Keratinocyte (primary cell): ENCODE results near the gene NKX1-2. TPM values are rescaled to one million over a fixed set of nuclear protein-coding genes. Genes with fewer than 3 reads are reported as not detected.

ENCODE experiments used
- DNase-seq: peaks from one replicate; pipeline ENCODE4 v3.0.0-alpha.2; 2011; ENCODE audit warnings: low read depth, missing footprints, low spot score
- FAIRE-seq: peaks from 2 replicates; lab custom pipeline; 2011; peaks lifted over from hg19 to GRCh38; lab: Jason Lieb, UNC
- H2AFZ ChIP-seq: 2 replicates; pipeline ENCODE4 v1.6.0; 2012; ENCODE audit warnings: low read length, control low read depth, inconsistent platforms; ENCODE audit not compliant: control insufficient read depth
- H3K27ac ChIP-seq: 2 replicates; pipeline ENCODE4 v1.5.1; 2011; ENCODE audit warnings: low read length; ENCODE audit not compliant: control insufficient read depth, insufficient read depth
- H3K27me3 ChIP-seq: 3 replicates; pipeline ENCODE4 v1.6.0; 2011; ENCODE audit warnings: low read length; ENCODE audit not compliant: control insufficient read depth, insufficient read depth; ENCODE audit errors: extremely low read depth
- H3K36me3 ChIP-seq, 2 experiments: 2 replicates in 1 of 2; 3 replicates in 1 of 2; pipeline ENCODE4 v1.5.1; 2011; ENCODE audit warnings: low read length in 2 of 2, mild to moderate bottlenecking in 1 of 2; ENCODE audit not compliant: control insufficient read depth in 2 of 2, insufficient read depth in 2 of 2; ENCODE audit errors: extremely low read depth in 1 of 2
- H3K4me1 ChIP-seq: 3 replicates; pipeline ENCODE4 v1.5.1; 2011; ENCODE audit warnings: low read length; ENCODE audit not compliant: control insufficient read depth, insufficient read depth; ENCODE audit errors: extremely low read depth
- H3K4me2 ChIP-seq: 3 replicates; pipeline ENCODE4 v1.6.0; 2011; ENCODE audit warnings: low read depth, low read length; ENCODE audit not compliant: control insufficient read depth, insufficient read depth; ENCODE audit errors: extremely low read depth
- H3K4me3 ChIP-seq, 3 experiments: fragments of 200-600 bp in 1 of 3; sonication (generic) in 1 of 3; 2 replicates in 2 of 3; 3 replicates in 1 of 3; pipeline ENCODE4 v1.5.1; 2011 to 2016; ENCODE audit warnings: low read length in 3 of 3, mild to moderate bottlenecking in 3 of 3, control low read depth in 2 of 3, inconsistent platforms in 1 of 3, low read depth in 1 of 3, mixed read lengths in 1 of 3, mixed run types in 1 of 3, moderate library complexity in 1 of 3; ENCODE audit not compliant: control insufficient read depth in 2 of 3, insufficient read depth in 2 of 3; ENCODE audit errors: extremely low read depth in 1 of 3
- H3K79me2 ChIP-seq: 2 replicates; pipeline ENCODE4 v1.6.0; 2012; ENCODE audit warnings: low read length; ENCODE audit not compliant: control insufficient read depth, insufficient read depth
- H3K9ac ChIP-seq: 3 replicates; pipeline ENCODE4 v1.6.0; 2011; ENCODE audit warnings: low read length; ENCODE audit not compliant: control insufficient read depth, insufficient read depth; ENCODE audit errors: extremely low read depth
- H3K9me1 ChIP-seq: 3 replicates; pipeline ENCODE4 v1.6.0; 2011; ENCODE audit warnings: low read length; ENCODE audit not compliant: control insufficient read depth, insufficient read depth; ENCODE audit errors: extremely low read depth
- H3K9me3 ChIP-seq: 2 replicates; pipeline ENCODE4 v1.5.1; 2012; ENCODE audit warnings: low read depth, low read length; ENCODE audit not compliant: control insufficient read depth
- H4K20me1 ChIP-seq: 3 replicates; pipeline ENCODE4 v1.6.0; 2011; ENCODE audit warnings: low read length; ENCODE audit not compliant: control insufficient read depth, insufficient read depth; ENCODE audit errors: extremely low read depth
- EZH2 ChIP-seq: IDR thresholded peaks from one replicate; pipeline ENCODE4 v1.6.1; 2012; ENCODE audit warnings: inconsistent platforms, mild to moderate bottlenecking, low read length, moderate library complexity
- dilution Hi-C: fragments of 300-500 bp; cut with MboI; formaldehyde crosslinking; loops from one replicate; pipeline ENCODE4 v1.7.0; 2020; ENCODE audit warnings: low sequenced_read_pairs; ENCODE audit not compliant: extremely low pct_ligation_motif_present
- polyA plus RNA-seq, 5 experiments: library from polyadenylated mRNA; depleted of rRNA in 3 of 5; stranded (reverse) in 3 of 5; stranded (forward) in 1 of 5; unstranded in 1 of 5; fragments of >200 nt; gene quantifications; 1 replicate in 1 of 5; 2 replicates in 3 of 5; 3 replicates in 1 of 5; pipeline versions ENCODE4 v1.2.1 to v1.2.3, GENCODE V29; 2011 to 2012; ENCODE audit warnings: missing spikeins in 2 of 5, low read depth in 1 of 5, low replicate concordance in 1 of 5
- TF ChIP-seq, protein P1 (sequence below), 3 experiments: IDR thresholded peaks in 1 of 3; conservative IDR thresholded peaks in 1 of 3; optimal IDR thresholded peaks in 1 of 3; 2 replicates in 2 of 3; 3 replicates in 1 of 3; pipeline versions ENCODE3 to v1.5.1; 2011; ENCODE audit warnings: low read length in 3 of 3, mild to moderate bottlenecking in 3 of 3, moderate library complexity in 2 of 3, control low read depth in 1 of 3, inconsistent platforms in 1 of 3; ENCODE audit not compliant: insufficient read depth in 2 of 3; ENCODE audit errors: extremely low read depth in 1 of 3

Gene NKX1-2
- polyA plus RNA-seq, 1 donor (not counting 4 experiments of a cell fraction or from before 2014, with no cell fraction given) = 1.9 TPM

DNA sequence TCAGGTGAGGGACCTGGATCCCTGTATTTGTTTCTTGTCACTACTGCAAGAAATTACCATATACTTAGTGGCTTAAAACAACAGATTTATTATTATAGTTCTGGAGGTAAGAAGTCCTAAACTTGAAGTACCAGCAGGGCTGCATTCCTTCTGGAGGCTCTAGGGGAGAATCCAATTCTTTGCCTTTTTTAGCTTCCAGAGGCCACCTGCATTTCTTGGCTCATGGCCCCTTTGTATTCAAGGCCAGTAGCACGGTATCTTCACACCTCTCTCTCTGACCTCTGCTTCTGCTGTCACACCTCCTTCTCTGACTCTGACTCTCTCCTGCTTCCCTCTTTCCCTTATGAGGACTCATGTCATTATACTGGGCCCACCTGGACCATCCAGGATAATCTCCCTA, 9.6 kb upstream of the NKX1-2 start:
- no peak overlapping the region for H3K27ac ChIP-seq
- H3K9ac ChIP-seq = no peak overlapping the region
- H3K36me3 ChIP-seq = no peaks in the 10 kb centered on the region
- no peak overlapping the region for H3K4me3 ChIP-seq
- peaks cover 7% of the 10 kb centered on the region for H3K79me2 ChIP-seq
- H3K27me3 ChIP-seq = no peaks in the 10 kb centered on the region
- no peaks in the 10 kb centered on the region for H4K20me1 ChIP-seq
- TF ChIP-seq, protein P1, sequence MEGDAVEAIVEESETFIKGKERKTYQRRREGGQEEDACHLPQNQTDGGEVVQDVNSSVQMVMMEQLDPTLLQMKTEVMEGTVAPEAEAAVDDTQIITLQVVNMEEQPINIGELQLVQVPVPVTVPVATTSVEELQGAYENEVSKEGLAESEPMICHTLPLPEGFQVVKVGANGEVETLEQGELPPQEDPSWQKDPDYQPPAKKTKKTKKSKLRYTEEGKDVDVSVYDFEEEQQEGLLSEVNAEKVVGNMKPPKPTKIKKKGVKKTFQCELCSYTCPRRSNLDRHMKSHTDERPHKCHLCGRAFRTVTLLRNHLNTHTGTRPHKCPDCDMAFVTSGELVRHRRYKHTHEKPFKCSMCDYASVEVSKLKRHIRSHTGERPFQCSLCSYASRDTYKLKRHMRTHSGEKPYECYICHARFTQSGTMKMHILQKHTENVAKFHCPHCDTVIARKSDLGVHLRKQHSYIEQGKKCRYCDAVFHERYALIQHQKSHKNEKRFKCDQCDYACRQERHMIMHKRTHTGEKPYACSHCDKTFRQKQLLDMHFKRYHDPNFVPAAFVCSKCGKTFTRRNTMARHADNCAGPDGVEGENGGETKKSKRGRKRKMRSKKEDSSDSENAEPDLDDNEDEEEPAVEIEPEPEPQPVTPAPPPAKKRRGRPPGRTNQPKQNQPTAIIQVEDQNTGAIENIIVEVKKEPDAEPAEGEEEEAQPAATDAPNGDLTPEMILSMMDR (optimal IDR thresholded peaks at IDR 0.05 in 1 of 3, IDR thresholded peaks at IDR 0.05 in 1 of 3, conservative IDR thresholded peaks at IDR 0.05 in 1 of 3; ENCODE audit: extremely low read depth in 1 of 3, insufficient read depth in 2 of 3, low read length in 3 of 3) = no peak
- TF ChIP-seq EZH2 = no peak
- H3K9me3 ChIP-seq = no peaks in the 10 kb centered on the region
- H3K9me1 ChIP-seq = no peaks in the 10 kb centered on the region
- H3K4me2 ChIP-seq = no peak overlapping the region
- dilution Hi-C loops = no loop called here
- peaks cover 8% of the 10 kb centered on the region for H3K4me1 ChIP-seq
- no peak for FAIRE-seq
- no peak overlapping the region for H2AFZ ChIP-seq
- no peak for DNase-seq

DNA sequence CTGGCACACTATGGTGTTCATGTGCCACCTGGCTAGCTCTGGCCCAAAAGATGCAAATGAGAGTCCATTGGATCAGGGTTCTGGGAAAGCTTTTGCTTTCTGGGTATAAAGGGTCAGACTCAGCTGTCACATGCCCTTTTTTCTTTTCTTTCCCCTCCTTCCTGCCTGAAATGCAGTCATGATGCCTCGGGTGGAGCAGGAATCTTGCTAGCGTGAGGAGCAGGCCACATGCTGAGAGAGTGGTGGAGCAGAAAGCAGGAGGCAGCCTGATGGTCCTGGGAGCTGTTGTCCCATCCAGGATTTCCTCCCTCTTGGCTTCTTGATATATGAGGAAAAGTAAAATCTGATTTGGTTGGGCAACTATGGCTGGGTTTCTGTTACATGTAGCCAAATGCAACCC, 9.1 kb upstream of the NKX1-2 start:
- Histone ChIP-seq H3K4me3 (no peak overlapping the region), H3K79me2 (peaks cover 5% of the 10 kb centered on the region), H3K9ac (no peak overlapping the region), H4K20me1 (no peaks in the 10 kb centered on the region), H3K27ac (no peak overlapping the region), H3K4me1 (peaks cover 8% of the 10 kb centered on the region), H3K36me3 (no peaks in the 10 kb centered on the region), H3K4me2 (no peak overlapping the region), H3K27me3 (no peaks in the 10 kb centered on the region), H3K9me3 (no peaks in the 10 kb centered on the region), H2AFZ (peak overlapping the region; percentile 49), H3K9me1 (no peaks in the 10 kb centered on the region)
- dilution Hi-C loops = no loop called here
- FAIRE-seq (peak; percentile 36), DNase-seq (no peak)
- TF ChIP-seq, protein P1 (optimal IDR thresholded peaks at IDR 0.05 in 1 of 3, IDR thresholded peaks at IDR 0.05 in 1 of 3, conservative IDR thresholded peaks at IDR 0.05 in 1 of 3; ENCODE audit: extremely low read depth in 1 of 3, insufficient read depth in 2 of 3, low read length in 3 of 3) = no peak
- TF ChIP-seq EZH2 = no peak
